HTR-8/SVneo (cell line): ENCODE data around the gene HEXIM1.

Experiments
- DNase-seq: peaks from one replicate; pipeline ENCODE4 v3.0.0; 2011; ENCODE audit warnings: low spot score, mixed read lengths; ENCODE audit not compliant: insufficient read length
- FAIRE-seq: peaks from 2 replicates; lab custom pipeline; 2011; peaks lifted over from hg19 to GRCh38; lab: Jason Lieb, UNC

The HEXIM1 gene

GRCh38 chr17:45144199-45145034, 3.9 kb upstream of the HEXIM1 start:
- FAIRE-seq (no peak), DNase-seq (no peak)

- DNase-seq (no peak), FAIRE-seq (no peak)
Measured at GRCh38 chr17:45145035-45145389, 3.3 kb upstream of the HEXIM1 start.

DNA sequence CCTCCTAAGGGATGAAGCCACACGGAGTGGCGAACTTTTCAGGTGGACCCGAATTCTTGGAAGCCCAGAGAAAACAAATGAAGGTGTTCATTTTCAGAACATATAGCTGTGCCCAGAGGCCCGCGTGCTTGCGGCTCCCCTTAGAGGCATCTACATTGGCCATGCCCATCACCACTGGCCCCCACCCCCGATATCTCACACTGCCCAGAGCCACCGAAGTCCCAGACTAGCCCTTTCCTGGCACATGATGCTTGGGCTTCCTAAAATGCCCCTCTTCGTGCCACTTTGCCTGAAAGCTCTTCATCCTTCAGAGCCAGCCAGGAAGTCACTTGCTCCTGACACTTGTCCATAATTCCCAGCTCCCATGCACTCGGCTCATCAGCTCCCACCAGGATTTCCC, 2.1 kb upstream of the HEXIM1 start:
- no peak for FAIRE-seq

DNA sequence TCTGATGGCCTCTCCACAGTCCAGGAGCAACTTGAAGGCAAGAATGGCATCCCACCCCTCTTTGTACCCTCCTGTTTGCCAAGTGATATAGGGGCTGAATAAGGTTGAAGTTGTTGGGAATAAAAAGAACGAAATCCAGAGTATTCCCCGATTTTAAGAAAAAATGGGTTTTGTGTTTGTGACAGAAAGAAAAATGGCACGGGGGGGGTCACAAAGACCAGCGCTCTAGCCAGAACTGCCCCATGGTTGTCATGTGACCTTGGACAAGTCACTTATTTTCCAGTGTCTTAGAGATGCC, 1.7 kb upstream of the HEXIM1 start:
- DNase-seq, result no peak
- FAIRE-seq, result no peak

More for the DNA sequence above, 2.1 kb upstream of the HEXIM1 start:
- DNase-seq, result no peak

DNA sequence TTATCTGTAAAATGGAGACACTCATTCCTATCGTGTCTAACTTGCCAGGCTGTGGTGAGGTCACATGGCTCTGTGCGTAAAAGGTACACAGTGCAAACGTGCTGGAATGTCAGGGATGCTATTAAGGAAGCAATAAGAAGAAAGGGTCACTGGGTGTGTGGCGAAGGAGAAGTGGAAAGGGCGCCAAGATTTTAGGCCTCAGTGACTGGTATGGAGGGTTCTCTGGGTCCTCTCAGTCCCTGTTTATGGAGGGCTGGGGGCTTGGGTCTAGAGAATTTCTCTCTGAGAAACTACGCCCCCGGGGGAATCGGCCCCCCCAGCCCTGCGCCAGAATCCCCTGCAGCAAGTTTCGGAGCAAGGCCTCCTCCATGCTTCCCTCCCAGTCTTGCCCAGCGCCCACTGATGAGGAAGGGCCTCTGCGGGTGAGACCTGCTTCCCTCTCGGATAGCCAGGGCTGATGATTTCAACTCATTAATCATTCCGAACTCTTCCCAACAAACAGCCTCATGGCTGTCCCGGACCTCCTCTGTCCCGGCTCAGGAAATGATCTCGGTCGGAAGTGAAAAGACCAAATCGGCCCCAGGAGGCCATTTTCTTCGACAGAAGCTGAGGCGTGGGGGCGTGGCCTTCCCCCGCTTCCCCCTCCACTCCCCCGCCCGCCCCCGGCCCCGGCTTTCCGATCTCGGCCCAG, 1.2 kb upstream of the HEXIM1 start:
- FAIRE-seq (no peak), DNase-seq (peak; percentile 73)

GRCh38 chr17:45147581-45148182, 593 bp upstream of the HEXIM1 start:
- FAIRE-seq (no peak), DNase-seq (peak; percentile 75)

- FAIRE-seq (peak; percentile 80), DNase-seq (peak; percentile 87)
Measured at GRCh38 chr17:45149037-45149668, 878 bp downstream of the HEXIM1 start.

- FAIRE-seq, result no peak
- no peak for DNase-seq
Measured at GRCh38 chr17:45149669-45150664, 1.7 kb downstream of the HEXIM1 start.

GRCh38 chr17:45150911-45151809, 2.9 kb downstream of the HEXIM1 start:
- no peak for FAIRE-seq
- DNase-seq, result no peak

DNA sequence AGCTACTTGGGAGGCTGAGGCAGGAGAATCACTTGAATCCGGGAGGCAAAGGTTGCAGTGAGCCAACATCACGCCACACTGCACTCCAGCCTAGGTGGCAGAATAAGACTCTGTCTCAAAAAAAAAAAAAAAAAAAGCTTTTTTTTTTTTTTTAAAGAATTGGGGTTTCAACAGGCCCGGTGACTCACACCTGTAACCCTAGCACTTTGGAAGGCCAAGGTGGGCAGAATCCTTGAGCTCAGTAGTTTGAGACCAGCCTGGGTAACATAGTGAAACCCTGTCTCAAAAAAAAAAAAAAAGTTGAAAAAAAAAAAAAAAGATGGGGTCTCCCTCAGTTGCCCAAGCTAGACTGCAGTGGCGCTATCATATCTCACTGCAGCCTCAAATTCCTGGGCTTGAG, 6.8 kb downstream of the HEXIM1 start:
- DNase-seq, result no peak
- FAIRE-seq, result no peak

DNA sequence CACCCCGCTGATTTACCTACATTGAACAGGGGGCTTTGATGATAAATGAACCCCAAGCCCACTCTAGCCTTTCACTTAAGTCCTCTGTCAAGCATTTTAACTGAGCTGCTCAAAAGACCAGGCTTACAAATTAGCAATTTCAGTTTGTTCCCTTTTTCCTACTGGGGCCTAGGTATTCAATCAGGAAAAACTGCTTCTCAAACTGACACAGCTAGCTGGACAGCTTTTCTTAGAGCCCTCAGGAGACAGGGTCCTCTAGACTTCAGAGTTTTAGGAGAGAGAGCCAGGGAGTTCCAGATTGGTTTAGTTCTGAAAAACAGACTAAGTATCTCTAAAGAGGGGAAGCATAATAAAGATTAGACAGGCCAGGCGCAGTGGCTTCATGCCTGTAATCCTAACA, 7.2 kb downstream of the HEXIM1 start:
- FAIRE-seq (no peak), DNase-seq (no peak)

DNA sequence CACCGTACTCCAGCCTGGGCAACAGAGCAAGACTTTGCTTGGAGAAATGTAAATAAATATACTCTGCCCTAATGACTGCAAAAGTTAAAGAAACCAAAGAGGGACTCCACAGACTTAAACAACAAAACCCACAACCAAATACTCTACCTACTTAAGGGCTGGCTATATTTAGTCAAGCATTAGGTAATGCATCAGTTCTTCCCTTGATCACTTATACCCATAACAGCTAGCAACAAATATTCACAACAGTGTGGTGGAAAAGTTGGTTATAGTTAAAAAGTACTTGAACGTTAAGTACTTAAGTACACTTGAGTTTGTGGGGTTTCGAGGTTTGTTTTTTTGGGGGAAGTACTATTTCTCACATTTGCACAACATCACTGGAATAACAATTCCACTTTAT, 8.0 kb downstream of the HEXIM1 start:
- FAIRE-seq, result no peak
- DNase-seq, result no peak

DNA sequence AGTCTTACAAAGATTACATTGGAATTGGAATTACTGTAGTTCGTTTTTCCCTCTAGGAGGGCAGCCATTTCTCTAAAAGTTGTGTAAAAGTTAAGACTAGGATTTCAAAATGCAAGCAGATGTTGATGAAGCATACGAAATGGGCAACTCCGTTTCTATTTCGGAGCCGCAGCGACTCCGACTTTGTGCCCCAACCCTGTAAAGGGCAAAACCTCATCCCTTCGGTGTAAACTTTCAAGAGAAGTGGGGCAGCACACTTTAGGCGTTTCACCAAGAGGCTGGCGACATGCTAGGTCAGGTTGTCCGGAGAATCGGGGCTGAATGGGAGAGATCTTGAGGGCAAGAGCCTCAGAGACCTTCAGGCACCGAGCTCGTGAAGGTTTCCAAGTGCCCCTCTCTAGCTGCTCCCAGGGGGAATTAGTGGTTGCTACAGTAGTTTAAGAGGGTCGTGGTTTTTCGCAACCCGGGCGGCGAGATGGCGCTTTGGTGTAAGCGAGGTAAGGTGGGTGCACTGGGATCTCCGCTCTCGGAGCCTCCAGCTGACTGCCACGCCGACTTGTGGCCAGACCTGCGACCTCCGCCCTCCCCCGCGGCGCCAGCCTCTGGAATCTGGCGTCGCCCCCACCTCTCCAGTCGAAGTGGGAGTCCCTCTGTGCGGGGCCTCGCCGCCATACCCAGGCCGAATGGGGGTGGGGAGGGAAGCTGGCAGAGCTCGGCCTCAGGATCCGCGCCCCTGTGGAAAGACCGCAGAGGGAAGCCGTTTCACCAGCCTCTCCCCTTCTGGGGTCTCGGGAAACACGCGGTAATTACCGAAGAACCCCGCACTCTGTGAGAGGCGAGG, 12.4 kb downstream of the HEXIM1 start:
- DNase-seq (peak; percentile 78), FAIRE-seq (peak; percentile 83)

GRCh38 chr17:45161288-45162024, 13.2 kb downstream of the HEXIM1 start, which contains the start of gene HEXIM2:
HEXIM2 (plus strand) TSS chr17:45161875; CDS start chr17:45162794, 919 bp downstream.
- DNase-seq, result peak; percentile 98
- peak; percentile 97 for FAIRE-seq

DNA sequence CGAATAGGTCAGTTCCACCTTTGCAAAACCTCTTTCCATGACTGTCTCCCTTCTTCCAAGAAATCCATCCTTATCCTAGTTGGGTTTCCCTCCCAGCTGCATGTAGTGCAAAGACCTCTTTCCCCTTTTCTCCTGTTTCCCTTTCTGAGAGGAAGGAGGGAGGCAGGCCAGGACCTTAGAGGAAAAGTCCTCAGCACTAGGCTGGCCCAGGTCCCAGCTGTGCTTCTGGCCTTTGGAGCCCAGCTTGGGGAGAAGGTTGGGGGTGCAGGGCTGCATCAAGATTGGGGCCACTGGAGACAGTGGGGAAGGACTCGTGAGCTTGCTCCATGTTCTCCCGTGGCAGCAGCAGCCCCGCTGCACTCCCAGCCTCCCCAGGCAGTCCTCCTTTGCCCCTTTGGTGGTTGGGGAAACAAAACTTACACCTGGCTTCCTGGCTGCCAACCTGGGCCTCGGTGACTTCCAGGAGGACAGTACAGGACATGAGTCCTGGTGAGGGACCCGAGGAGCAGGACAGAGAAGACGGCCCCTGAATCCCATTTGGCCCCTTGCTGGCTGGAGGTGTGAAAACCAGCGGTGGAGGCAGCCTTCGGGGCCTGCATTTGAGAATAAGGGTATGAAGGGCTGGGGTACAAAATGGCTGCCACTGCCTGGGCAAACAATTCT, 13.9 kb downstream of the HEXIM1 start:
- no peak for FAIRE-seq
- DNase-seq, result no peak

GRCh38 chr17:45164734-45165269, 16.5 kb downstream of the HEXIM1 start:
- DNase-seq, result no peak

More at GRCh38 chr17:45164734-45165269, 16.5 kb downstream of the HEXIM1 start:
- no peak for FAIRE-seq
